NCI-H2227 (cell line): ENCODE results near the gene ANXA2.

Experiments used
- DNase-seq: peaks from one replicate; lab custom pipeline; 2025; ENCODE audit not compliant: unreplicated experiment; lab: John Stamatoyannopoulos, UW

The ANXA2 gene

GRCh38 chr15:60390231-60390630 is 7.6 kb downstream of the ANXA2 start:
- DNase-seq = no peak

DNA sequence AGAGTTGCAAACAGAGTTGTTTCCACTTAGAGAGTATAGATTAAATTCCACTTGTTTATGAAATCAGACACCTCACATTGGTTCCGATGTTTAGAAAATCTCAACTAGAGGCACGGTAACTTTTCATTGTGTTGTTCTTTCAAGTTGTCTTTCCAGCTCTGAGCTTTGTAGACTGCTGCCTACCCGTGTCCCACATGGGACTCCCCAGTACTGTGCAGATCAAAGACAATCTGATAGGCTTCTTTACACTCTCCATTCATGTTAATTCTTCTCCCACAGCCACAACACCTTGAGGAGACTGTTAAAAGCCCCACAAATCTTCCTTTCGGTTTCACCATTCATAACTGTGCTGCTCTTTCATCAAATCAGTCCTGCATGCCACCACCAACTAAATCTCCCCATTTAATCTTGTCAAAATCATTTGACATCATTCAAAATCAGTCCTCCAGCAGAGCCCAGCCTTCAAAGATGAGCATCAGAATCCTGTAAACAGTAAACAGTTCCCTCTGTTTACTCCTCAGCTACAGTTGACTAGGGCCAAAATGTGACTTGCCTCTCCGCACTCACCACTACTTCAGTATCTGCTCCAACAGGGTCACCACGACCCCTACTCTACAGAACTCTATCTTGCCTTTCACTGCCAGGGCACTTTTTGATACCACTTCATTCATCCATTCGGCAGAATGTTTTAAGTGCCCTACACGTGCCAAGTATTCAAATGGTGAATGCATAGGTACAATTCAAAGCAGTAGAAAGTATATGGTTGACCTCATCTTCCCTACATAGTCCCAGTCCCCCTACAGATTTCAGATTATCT is 8.3 kb downstream of the ANXA2 start:
- no peak for DNase-seq

- no peak for DNase-seq
Measured at GRCh38 chr15:60387321-60387720, 10.5 kb downstream of the ANXA2 start.

- DNase-seq = no peak
Measured at GRCh38 chr15:60386615-60387014, 11.2 kb downstream of the ANXA2 start.

- DNase-seq = no peak
Measured at GRCh38 chr15:60385620-60386552, 11.9 kb downstream of the ANXA2 start.

- no peak for DNase-seq
Measured at GRCh38 chr15:60384526-60385126, 13.2 kb downstream of the ANXA2 start.

- no peak for DNase-seq
Measured at GRCh38 chr15:60384053-60384452, 13.7 kb downstream of the ANXA2 start.

DNA sequence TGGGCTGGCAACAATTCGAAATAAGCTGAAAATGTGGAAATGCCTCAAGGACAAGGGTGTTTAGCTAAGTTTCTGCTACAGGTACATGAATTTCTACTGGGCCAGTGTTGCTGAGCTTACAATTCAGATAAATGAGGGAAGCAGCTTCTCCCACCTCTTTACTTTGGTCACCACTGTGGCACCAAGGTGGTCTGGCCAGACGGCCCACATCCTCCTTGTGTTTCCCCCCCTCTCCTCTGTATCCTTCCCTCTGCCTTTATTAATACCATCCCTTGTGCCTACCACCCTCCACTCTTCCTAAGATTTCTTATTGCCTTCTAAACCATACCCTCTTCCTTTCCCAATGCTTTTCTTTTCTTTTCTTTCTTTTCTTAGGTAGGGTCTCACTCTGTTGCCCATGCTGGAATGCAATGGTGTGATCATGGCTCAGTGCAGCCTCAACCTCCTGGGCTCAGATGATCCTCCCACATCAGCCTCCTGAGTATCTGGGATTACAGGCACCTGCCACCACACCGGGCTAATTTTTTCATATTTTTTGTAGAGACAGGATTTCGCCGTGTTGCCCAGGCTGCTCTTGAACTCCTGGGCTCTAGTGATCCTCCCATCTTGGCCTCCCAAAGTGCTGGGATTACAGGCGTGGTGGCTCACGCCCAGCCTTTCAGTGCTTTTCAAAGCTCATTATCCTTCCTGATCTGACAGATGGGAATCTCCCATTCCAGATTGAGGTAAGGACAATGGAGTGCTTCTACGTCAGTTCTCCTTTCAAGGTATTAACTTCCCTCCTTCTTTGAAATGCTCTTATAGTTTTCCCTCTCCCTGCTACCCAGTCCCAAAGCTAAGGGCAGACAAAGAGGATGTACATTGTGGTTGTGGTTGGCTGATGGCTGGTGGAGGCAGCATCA is 14.8 kb downstream of the ANXA2 start:
- DNase-seq = no peak

DNA sequence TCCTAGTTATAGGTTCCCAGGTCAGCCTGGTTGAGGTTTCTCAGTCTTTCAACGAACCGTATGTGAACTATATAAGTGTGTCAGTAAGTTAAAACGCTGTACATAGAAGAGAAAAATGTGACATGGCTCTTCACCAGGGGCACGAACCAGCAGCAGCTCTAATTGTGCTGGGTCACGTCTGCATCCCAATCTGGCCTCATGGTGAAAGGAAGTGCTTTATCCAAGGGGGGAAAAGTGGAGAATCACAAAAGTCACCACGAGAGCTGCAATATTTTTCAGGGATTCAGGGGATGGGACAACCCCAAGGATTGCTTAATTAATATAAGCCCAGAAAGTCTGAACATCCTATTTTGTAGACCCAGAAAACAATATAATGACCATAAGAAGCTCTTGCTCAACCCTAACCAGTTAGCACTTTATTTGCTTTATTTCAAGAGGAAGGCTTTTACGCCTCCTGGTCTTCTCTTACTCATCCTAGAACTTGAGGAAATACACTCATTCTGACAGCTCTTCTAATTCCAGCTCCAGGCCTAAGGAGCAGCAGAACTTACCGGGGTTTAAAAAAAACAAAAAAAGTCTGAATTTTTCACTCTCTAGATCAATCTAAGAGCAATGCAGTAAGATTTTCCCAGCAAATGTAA is 16.5 kb downstream of the ANXA2 start:
- no peak for DNase-seq

GRCh38 chr15:60379525-60380274 is 18.1 kb downstream of the ANXA2 start:
- DNase-seq = no peak

DNA sequence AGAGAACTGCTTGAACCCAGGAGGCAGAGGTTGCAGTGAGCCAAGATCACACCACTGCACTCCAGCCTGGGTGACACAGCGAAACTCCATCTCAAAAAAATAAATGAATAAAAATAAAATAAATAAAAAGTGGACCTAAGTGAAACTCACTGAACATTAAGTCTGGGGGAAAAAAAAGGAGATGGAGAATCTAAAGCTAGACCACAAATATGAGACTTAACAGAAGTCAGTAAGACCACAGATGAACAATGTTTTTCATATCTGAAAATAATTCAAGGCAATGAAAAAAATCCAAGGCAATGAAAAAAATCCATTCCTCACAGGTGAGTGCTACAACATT is 18.6 kb downstream of the ANXA2 start:
- no peak for DNase-seq

- no peak for DNase-seq
Measured at GRCh38 chr15:60376677-60377095, 21.1 kb downstream of the ANXA2 start.

DNA sequence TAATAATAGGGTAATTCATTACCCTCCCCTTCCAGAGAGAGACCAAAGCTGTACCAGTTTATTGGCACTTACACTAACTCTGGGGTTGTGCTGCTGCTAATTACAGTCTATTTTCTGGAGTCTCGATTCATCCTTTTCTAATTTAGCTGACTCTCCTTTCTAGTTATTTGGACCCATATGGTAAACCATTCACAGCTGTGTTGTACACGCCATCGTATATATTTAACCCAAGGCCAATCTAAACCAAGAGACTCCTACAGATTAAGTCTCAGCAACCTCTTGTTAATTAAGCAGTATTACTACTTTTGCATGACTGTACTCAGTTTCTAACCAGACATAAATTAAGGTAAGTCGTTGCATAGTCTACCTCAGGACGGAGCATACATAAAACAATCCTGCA is 22.5 kb downstream of the ANXA2 start:
- DNase-seq = no peak

DNA sequence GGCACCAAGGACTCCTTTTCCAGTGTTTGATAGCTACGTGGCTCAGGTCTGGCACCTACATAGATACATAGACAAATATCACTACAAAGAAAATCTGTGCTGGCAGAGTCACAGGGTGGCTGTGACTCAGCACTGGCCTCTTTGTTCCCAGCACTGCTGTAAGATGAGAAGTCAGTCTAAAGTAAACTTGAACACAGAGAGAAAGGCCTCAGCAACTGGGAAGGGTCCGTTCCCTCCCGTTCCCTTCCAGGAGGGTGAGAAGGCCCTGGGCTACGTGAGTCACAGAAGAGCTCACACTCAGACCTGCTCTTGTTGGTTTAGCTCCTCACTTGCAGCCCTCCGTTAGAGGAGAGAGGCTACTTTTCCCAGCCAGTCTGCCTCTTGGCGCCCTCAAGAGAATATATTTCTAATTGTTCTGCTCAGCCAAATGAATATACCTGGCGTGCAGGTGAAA is 23.1 kb downstream of the ANXA2 start:
- DNase-seq = peak; percentile 11

DNA sequence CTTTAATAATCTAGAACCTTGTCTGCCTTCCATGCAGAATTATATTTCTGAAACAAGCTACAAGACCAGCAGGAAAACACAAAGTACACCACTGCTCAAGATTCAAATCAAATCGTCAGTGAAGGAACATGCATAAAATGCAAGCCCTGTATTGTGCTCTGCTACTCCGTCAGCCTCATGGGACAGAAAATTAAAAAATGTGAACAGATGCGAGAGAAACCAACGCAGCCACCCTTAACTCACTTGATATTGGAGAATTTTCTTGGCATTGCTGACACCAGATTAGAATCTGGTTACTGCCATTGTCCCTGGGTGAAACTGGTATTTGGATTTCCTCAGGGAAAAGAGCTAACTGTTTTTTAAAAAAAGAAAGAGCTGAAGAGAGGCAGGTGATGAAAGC is 23.6 kb downstream of the ANXA2 start:
- DNase-seq = no peak

DNA sequence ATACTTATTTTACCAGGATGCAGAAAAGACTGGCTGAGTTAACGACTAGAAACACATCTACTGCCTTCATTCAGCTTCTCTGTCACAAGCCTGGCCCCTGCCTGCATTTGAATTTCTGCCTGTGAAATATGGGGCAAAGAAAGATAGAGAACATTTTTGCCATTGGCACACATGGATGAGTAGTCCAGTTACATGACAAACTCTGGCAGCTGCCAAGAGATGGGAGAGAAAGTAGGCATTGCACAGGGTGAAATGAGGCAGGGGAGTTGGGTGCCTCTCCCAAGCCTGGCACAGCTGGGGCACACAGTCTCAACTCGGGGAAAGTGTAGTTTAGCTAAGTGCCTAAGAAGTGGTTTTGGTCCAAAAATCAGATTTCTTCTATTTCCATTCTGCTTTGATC is 24.0 kb downstream of the ANXA2 start:
- no peak for DNase-seq

- DNase-seq = no peak
Measured at GRCh38 chr15:60373327-60373726, 24.5 kb downstream of the ANXA2 start.

- no peak for DNase-seq
Measured at GRCh38 chr15:60372756-60373155, 25.0 kb downstream of the ANXA2 start.

GRCh38 chr15:60372227-60372626 is 25.6 kb downstream of the ANXA2 start:
- DNase-seq = no peak
